ENCODE measurements around the gene RDH5.
"Not testable (repeated sequence)": the region's sequence is repeated elsewhere in the genome, so short reads cannot be mapped to it uniquely, and the experiment has no call there.

RDH5 gene

GRCh38 chr12:55748230-55748993 is 28.2 kb downstream of the RDH5 start:
- DNase-seq, result no peak

DNA sequence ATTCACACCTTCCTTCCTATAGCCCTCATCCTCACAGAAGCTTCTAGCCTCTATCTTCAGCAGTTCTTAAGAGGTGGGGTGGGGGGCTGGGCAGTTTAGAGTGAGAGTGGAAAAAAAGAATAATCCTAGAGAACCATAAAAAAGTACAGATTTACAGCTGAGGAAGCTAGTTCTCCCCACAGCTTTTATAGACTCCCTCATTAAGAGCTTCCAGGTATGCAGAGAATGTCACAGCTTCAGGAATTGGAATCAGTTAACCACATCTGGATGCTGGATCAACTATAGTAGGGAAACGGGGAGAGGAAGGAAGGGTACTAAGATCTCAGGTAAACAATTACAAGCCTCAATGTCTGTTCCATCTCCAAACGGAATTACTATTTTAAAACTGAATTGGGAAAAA is 35.1 kb downstream of the RDH5 start:
- no peak for DNase-seq

- DNase-seq, result no peak
Observed at GRCh38 chr12:55757701-55758100, 37.5 kb downstream of the RDH5 start.

GRCh38 chr12:55758575-55758974 is 38.4 kb downstream of the RDH5 start:
- DNase-seq, result not testable (repeated sequence)

GRCh38 chr12:55760663-55761062 is 40.5 kb downstream of the RDH5 start:
- DNase-seq, result no peak

GRCh38 chr12:55762646-55763045 is 42.5 kb downstream of the RDH5 start:
- no peak for DNase-seq

DNA sequence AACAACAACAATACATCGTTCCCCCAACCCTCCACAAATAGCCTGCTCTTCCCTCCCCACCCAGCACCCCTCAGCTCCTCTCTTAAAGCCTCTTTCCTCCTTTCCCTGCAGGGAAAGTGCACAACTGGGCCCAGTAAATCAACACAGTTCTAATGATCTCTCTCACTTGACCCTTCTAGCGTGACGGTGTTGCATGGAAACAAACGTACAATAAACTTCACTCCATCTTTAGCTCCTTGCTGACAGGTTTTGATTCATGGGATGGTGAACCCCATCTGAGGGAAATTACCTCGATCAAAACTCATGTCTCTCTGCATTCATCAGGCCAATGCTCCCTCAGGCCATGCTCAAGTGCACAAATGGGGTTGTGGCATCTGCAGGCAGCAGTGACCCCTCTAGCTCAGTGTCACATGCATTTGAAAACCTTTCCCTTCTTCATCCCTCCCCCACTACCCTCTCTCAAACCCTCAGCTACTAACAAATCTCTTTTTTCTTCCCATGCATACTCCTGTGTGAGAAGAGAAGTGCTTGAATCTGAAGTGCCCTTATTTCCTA is 45.6 kb downstream of the RDH5 start:
- no peak for DNase-seq

DNA sequence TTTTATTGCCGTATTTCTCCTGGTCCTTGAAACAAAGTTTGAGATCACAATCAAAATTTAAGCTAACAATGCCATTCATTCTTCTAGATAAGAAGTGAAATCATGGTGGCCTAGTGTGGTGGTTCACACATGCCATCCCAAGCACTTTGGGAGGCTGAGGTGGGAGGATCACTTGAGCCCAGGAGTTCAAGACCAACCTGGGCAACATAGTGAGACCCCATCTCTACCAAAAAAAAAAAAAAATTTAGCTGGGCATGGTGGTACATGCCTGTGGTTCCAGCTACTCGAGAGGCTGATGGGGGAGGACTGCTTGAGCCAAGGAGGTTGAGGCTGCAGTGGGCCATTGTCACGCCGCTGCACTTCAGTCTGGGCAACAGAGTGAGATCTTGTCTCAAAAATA is 47.0 kb downstream of the RDH5 start:
- no peak for DNase-seq

DNA sequence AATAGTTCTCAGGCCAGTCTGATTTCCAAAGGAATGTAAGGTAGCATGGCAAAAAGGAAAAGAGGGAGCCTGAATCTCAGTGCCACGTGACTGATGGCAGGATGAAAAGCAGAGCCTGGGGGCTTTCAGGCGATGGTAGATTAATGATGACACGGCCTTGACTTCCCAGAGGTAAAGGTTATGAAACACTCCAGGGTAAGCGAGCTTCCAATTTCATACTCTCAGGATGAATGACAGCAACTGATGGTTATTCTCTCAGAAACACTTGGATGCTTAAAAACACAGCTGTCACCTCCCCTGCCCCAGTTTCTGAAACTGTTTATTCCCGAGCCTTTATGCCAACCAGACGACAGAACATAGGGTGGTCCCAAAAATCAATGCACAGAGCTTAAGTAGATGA is 51.5 kb downstream of the RDH5 start:
- no peak for DNase-seq
